T-helper 17 cell (primary cell): ENCODE measurements around the gene TSPO. TPM values are rescaled to one million over a fixed set of nuclear protein-coding genes. Genes with fewer than 3 reads are reported as not detected.

Source experiments
- ATAC-seq: fragments of 150-1000 bp; cut with Tn5 transposase; 2 replicates; pipeline ENCODE4 v1.10.0; 2021; ENCODE audit warnings: mild to moderate bottlenecking, moderate library complexity
- DNase-seq, 3 donors: peaks; one replicate each; pipeline versions ENCODE4 v3.0.0 to v3.0.0-alpha.2; 2020 to 2021
- H3K9me3 ChIP-seq: one replicate; pipeline ENCODE4 v1.7.0; 2013; ENCODE audit warnings: low read length, mild to moderate bottlenecking; ENCODE audit not compliant: control insufficient read depth, poor library complexity, severe bottlenecking
- H3K27ac Mint-ChIP-seq: one replicate; pipeline ENCODE4 v1.8.0; 2022; ENCODE audit warnings: mild to moderate bottlenecking, moderate library complexity, mixed read lengths
- H3K27me3 Mint-ChIP-seq: one replicate; pipeline ENCODE4 v1.8.0; 2022; ENCODE audit warnings: mixed read lengths
- H3K36me3 Mint-ChIP-seq: one replicate; pipeline ENCODE4 v1.8.0; 2022; ENCODE audit warnings: low read depth, mixed read lengths
- H3K4me1 Mint-ChIP-seq: one replicate; pipeline ENCODE4 v1.8.0; 2022; ENCODE audit warnings: mild to moderate bottlenecking, mixed read lengths
- H3K4me3 Mint-ChIP-seq: one replicate; pipeline ENCODE4 v1.8.0; 2022; ENCODE audit warnings: mild to moderate bottlenecking, moderate library complexity, mixed read lengths
- total RNA-seq, 4 donors: library from RNA in 2 of 4; stranded (reverse) in 2 of 4; gene quantifications; one replicate each; pipeline ENCODE4 v1.2.3 and lab custom pipeline; 2022 to 2026

Gene TSPO
- total RNA-seq, 2 donors from 2014 or later: 74.1 to 89.1 TPM

GRCh38 chr22:43118953-43119458 lies 32.4 kb upstream of the TSPO start:
- no peaks in the 10 kb centered on the region for H3K9me3 ChIP-seq
- Mint-ChIP-seq H3K4me3 (no peak overlapping the region), H3K4me1 (peaks cover 8% of the 10 kb centered on the region), H3K27ac (no peak overlapping the region), H3K27me3 (no peaks in the 10 kb centered on the region), H3K36me3 (no peaks in the 10 kb centered on the region)
- DNase-seq (no peak), ATAC-seq (peak; percentile 16)

DNA sequence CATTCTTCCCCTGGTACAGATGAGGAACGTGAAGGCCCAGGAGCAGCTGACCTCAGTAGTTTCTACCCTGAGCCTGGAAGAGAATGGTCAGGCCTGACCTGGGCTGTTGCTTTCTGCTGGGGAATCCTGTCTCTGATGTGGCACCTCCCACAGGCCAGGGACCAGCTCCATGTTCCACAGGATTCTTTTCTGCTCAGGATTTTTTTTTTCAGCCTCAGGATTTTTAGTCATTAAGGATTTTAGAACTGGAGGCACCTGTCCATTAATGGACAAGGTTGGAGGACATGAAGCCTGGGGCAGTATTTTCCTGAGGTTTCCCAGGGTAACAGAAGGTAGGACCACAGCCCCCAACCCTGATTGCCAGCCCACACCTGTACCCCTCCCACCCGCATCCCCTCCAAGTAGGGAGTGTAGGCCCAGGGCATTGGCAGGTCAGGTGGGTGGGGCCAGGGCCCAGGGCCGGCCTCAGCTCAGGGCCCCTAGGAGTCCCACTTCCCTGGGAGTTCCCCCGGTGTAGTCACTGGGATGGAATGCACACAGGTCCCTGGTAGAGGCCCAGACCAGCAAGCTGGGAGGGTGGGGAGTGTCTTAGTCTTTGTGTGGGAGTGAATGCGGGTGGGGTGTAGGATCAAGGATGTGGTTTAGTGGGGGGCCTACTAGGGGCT lies 24.7 kb upstream of the TSPO start:
- Mint-ChIP-seq H3K4me3 (no peak overlapping the region), H3K27ac (no peak overlapping the region), H3K27me3 (no peaks in the 10 kb centered on the region), H3K4me1 (peaks cover 3% of the 10 kb centered on the region), H3K36me3 (no peaks in the 10 kb centered on the region)
- no peaks in the 10 kb centered on the region for H3K9me3 ChIP-seq
- DNase-seq (no peak), ATAC-seq (no peak)

GRCh38 chr22:43127166-43127908 lies 24.0 kb upstream of the TSPO start:
- Mint-ChIP-seq H3K4me3 (no peak overlapping the region), H3K4me1 (peaks cover 3% of the 10 kb centered on the region), H3K36me3 (no peaks in the 10 kb centered on the region), H3K27ac (no peak overlapping the region), H3K27me3 (no peaks in the 10 kb centered on the region)
- ATAC-seq (no peak), DNase-seq (no peak)
- H3K9me3 ChIP-seq: no peaks in the 10 kb centered on the region

DNA sequence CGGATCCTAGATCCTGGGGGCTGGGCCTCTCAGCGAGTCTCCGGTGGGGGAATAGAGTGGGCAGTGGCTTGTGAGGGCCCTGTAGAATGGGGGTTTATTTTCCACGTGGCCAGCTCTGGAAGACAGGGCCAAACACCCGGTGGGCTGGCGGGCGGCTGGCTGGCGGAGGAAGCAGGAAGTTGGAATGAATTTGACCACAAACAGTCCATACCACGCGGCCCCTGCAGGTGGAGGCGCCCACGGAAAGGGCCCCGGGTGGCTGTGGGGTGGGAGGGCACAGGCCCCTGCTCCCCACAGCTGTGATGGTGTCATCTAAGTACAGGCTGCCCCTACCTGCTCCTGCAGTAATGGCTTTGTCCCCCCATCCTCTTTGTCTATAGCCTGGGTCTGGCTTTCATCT lies 23.2 kb upstream of the TSPO start:
- peaks cover 3% of the 10 kb centered on the region for H3K4me1 Mint-ChIP-seq
- H3K27me3 Mint-ChIP-seq: no peaks in the 10 kb centered on the region
- no peak for ATAC-seq
- no peaks in the 10 kb centered on the region for H3K9me3 ChIP-seq
- no peak overlapping the region for H3K27ac Mint-ChIP-seq
- H3K4me3 Mint-ChIP-seq: no peak overlapping the region
- no peaks in the 10 kb centered on the region for H3K36me3 Mint-ChIP-seq
- no peak for DNase-seq

DNA sequence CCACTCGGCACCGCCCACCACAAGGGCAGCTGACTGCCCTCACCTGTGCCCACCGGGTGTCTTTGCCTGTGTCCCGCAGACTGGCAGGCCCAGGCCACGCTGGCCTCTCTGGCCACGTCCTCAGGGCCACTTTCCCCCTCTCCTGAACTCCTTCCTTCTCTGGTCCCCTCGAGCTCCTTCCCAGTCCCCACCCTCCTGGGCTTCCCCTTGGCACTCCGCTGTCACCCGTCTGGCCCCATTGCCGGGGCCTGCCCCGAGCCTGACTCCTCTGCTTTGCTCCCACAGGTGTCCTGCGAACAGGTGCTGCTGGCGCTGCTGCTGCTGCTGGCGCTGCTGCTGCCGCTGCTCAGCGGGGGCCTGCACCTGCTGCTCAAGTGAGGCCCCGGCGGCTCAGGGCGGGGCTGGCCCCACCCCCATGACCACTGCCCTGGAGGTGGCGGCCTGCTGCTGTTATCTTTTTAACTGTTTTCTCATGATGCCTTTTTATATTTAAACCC lies 22.4 kb upstream of the TSPO start:
- DNase-seq (no peak), ATAC-seq (peak; percentile 40)
- H3K4me1 Mint-ChIP-seq: peaks cover 3% of the 10 kb centered on the region
- no peaks in the 10 kb centered on the region for H3K27me3 Mint-ChIP-seq
- H3K9me3 ChIP-seq: no peaks in the 10 kb centered on the region
- no peaks in the 10 kb centered on the region for H3K36me3 Mint-ChIP-seq
- H3K4me3 Mint-ChIP-seq: no peak overlapping the region
- no peak overlapping the region for H3K27ac Mint-ChIP-seq

DNA sequence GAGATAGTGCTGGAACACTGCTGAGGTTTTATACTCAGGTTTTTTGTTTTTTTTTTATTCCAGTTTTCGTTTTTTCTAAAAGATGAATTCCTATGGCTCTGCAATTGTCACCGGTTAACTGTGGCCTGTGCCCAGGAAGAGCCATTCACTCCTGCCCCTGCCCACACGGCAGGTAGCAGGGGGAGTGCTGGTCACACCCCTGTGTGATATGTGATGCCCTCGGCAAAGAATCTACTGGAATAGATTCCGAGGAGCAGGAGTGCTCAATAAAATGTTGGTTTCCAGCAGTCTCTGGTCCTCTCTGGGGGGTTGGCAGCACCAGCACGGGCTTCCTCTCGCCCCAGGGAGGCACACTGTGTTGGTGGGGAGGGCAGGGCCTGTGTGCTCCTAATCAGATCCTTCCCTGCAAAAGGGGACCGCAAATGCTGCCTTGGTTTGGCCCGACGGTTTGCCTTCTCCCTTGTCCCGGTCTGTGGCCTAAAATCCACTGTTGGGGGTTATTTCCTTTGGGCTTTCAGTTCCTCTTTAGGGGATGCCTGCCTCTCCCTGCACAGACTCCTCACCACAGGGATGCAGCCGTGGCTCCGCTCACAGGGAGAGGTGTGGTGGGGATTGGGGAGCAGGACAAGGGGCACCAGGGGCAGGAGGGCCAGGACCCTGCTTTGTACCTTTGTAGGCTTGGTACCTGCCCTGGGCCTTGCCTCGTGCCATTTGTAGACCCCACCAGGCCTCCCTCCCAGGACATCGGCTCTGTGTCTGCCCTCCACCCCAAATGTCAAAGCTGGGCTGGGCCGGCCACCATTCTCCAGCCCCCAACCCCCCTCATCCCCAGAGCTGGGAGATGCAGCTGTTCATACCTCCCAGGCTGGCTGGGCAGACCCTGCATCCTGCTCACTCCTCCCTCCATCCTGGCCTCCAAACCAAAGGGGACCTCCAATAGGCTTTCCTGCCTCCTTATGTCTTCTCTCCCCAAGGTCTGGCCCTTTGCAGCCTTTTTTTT lies 21.6 kb upstream of the TSPO start:
- H3K9me3 ChIP-seq: no peaks in the 10 kb centered on the region
- H3K27me3 Mint-ChIP-seq: no peaks in the 10 kb centered on the region
- no peak overlapping the region for H3K4me3 Mint-ChIP-seq
- ATAC-seq (no peak), DNase-seq (no peak)
- H3K4me1 Mint-ChIP-seq: peaks cover 3% of the 10 kb centered on the region
- no peak overlapping the region for H3K27ac Mint-ChIP-seq
- no peaks in the 10 kb centered on the region for H3K36me3 Mint-ChIP-seq

- no peak overlapping the region for H3K27ac Mint-ChIP-seq
- H3K4me1 Mint-ChIP-seq: peaks cover 3% of the 10 kb centered on the region
- H3K4me3 Mint-ChIP-seq: no peak overlapping the region
- no peaks in the 10 kb centered on the region for H3K27me3 Mint-ChIP-seq
- H3K9me3 ChIP-seq: no peaks in the 10 kb centered on the region
- ATAC-seq (no peak), DNase-seq (no peak)
- H3K36me3 Mint-ChIP-seq: no peaks in the 10 kb centered on the region
These were observed 19.4 kb upstream of the TSPO start for GRCh38 chr22:43131773-43132501.

- Mint-ChIP-seq H3K27ac (no peak overlapping the region), H3K4me3 (no peak overlapping the region), H3K36me3 (no peaks in the 10 kb centered on the region), H3K4me1 (no peaks in the 10 kb centered on the region), H3K27me3 (no peaks in the 10 kb centered on the region)
- H3K9me3 ChIP-seq: no peaks in the 10 kb centered on the region
- DNase-seq: no peak
- ATAC-seq: no peak
These were observed 18.0 kb upstream of the TSPO start for GRCh38 chr22:43133401-43133800.

DNA sequence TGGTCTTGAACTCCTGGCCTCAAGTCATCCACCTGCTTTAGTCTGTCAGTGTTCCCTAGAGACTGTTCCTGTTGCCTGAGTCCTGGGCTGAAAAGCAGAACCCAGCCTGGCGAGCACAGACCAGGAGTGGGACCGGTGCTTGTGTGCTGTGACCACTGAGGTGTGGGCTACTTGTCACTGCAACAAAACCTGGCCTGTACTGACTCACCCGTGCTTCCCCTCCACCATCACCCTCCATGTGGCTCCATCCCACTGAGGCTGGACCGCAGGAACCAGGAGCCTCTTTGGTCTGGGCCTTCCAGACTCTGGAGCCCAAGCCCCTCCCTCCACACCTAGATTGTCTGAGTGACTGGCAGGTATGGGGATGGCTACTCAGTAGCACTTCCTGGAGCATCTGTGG lies 16.8 kb upstream of the TSPO start:
- H3K36me3 Mint-ChIP-seq: peaks cover 2% of the 10 kb centered on the region
- H3K4me1 Mint-ChIP-seq: peaks cover 3% of the 10 kb centered on the region
- ATAC-seq: no peak
- no peaks in the 10 kb centered on the region for H3K27me3 Mint-ChIP-seq
- DNase-seq: no peak
- no peak overlapping the region for H3K27ac Mint-ChIP-seq
- H3K4me3 Mint-ChIP-seq: no peak overlapping the region
- H3K9me3 ChIP-seq: no peaks in the 10 kb centered on the region

DNA sequence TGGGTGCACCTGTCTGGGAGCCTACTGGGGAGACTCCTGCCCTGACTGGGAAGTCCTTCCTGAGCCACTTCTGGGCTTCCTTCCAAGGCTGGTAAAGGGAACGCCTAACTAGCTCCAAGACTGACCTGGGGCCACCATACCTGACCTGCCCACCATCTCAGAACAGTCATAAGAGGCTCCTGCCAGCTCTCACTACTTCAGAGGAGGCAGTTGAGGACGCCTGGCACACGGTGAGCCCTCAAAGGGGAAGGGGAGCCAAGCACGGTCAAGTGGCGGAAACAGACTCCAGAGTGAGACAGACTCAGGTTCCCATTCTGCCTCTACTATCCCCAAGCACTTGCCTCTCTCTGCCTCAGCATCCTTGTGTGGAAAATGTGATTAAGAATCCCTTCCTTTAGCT lies 15.8 kb upstream of the TSPO start:
- H3K27ac Mint-ChIP-seq: peak overlapping the region; percentile 43
- H3K9me3 ChIP-seq: no peaks in the 10 kb centered on the region
- H3K4me3 Mint-ChIP-seq: no peak overlapping the region
- peaks cover 3% of the 10 kb centered on the region for H3K4me1 Mint-ChIP-seq
- H3K27me3 Mint-ChIP-seq: no peaks in the 10 kb centered on the region
- H3K36me3 Mint-ChIP-seq: peaks cover 2% of the 10 kb centered on the region
- ATAC-seq (no peak), DNase-seq (no peak)

- Mint-ChIP-seq H3K4me3 (no peak overlapping the region), H3K36me3 (peaks cover 2% of the 10 kb centered on the region), H3K27ac (peak overlapping the region; percentile 43), H3K27me3 (no peaks in the 10 kb centered on the region), H3K4me1 (peaks cover 6% of the 10 kb centered on the region)
- DNase-seq (peak; percentile 18 to 36 (median 31)), ATAC-seq (peak; percentile 76)
- no peaks in the 10 kb centered on the region for H3K9me3 ChIP-seq
These were observed 15.1 kb upstream of the TSPO start for GRCh38 chr22:43136255-43136654.

DNA sequence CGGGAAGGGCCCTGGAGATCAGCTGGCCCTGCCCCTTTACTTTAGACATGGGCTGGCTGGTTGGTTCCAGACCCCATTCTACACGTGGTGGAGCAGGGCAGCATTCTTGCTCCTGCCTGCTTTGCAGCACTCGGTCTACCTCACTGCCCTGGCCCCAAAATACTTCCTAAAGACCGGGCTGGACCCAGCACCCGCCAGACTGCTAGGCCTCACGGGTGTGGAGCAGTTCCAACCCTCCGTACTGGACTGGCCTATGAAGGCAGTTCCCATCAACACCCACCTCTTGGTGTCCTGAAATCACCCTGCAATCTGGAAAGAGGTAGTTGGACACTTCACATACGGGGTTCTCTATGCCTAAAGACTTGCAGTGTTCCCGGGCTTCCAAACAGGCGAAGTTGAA lies 14.6 kb upstream of the TSPO start:
- Mint-ChIP-seq H3K4me1 (peaks cover 7% of the 10 kb centered on the region), H3K36me3 (peaks cover 2% of the 10 kb centered on the region), H3K27me3 (no peaks in the 10 kb centered on the region), H3K27ac (no peak overlapping the region), H3K4me3 (no peak overlapping the region)
- no peak for ATAC-seq
- no peak for DNase-seq
- H3K9me3 ChIP-seq: no peaks in the 10 kb centered on the region
